Measurements from ENCODE around the gene SLCO2B1.

Gene SLCO2B1

DNA sequence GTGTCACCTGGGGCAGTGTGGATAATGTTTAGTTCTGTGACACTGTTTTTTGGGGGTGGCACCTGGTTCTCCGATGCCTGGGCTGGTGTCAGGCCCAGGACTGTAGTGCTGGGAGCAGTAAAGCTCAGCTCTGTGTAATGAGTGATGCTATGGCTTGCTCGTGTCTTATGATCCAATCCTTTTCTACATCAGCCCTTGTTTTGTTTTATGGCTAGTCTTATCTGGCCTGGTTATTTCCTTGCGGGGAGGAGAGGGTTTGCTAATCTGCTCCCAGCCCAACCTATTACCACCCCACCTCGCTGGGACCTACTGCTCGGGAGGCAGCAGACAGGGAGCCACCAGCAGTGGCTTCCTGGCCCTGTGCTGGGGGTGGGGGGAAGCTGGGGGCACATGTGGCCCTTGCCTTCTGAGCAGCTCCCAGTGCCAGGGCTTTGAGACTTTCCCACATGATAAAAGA, 54.7 kb downstream of the SLCO2B1 start:
- no peak for TF ChIP-seq CTCF (IDR thresholded peaks at IDR 0.05; ENCODE audit: poor library complexity, severe bottlenecking)
- no peak for ATAC-seq (ENCODE audit: low read depth)
- Histone ChIP-seq H3K27me3 (ENCODE audit: insufficient read depth, poor library complexity, severe bottlenecking) (no peaks in the 10 kb centered on the region), H3K36me3 (ENCODE audit: low read depth) (no peaks in the 10 kb centered on the region), H3K4me1 (ENCODE audit: insufficient read depth, poor library complexity, severe bottlenecking) (no peaks in the 10 kb centered on the region), H3K4me3 (ENCODE audit: severe bottlenecking) (no peak overlapping the region), H3K9me3 (ENCODE audit: severe bottlenecking) (no peaks in the 10 kb centered on the region), H3K27ac (ENCODE audit: poor library complexity, severe bottlenecking) (no peak overlapping the region)
- no peak for DNase-seq (ENCODE audit: low spot score)

- DNase-seq (ENCODE audit: low spot score): no peak
- Histone ChIP-seq H3K27me3 (ENCODE audit: insufficient read depth, poor library complexity, severe bottlenecking) (no peaks in the 10 kb centered on the region), H3K4me1 (ENCODE audit: insufficient read depth, poor library complexity, severe bottlenecking) (no peaks in the 10 kb centered on the region), H3K27ac (ENCODE audit: poor library complexity, severe bottlenecking) (no peak overlapping the region), H3K4me3 (ENCODE audit: severe bottlenecking) (no peak overlapping the region), H3K36me3 (ENCODE audit: low read depth) (no peaks in the 10 kb centered on the region), H3K9me3 (ENCODE audit: severe bottlenecking) (no peaks in the 10 kb centered on the region)
- TF ChIP-seq CTCF (IDR thresholded peaks at IDR 0.05; ENCODE audit: poor library complexity, severe bottlenecking): no peak
- ATAC-seq (ENCODE audit: low read depth): no peak
These were observed 57.5 kb downstream of the SLCO2B1 start for GRCh38 chr11:75208446-75208845.

DNA sequence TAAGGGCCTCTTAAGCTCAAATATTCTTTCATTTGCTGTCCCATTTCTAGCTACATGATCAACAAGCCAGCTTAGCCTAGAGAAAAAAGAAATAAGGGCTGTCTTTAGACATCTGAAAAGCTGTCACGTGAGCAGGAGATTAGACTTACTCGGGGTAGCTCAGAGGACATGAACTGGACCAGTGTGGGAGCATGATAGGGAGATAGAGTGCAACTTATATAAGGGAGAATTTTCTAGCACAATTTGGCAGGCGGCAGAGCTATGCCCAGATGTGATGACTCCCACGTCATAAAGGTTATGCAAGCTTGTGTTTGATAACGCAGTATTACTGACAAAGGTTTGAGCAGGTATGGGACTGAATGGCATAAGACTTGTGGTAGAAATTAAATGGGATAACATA, 61.5 kb downstream of the SLCO2B1 start:
- Histone ChIP-seq H3K27ac (ENCODE audit: poor library complexity, severe bottlenecking) (no peak overlapping the region), H3K9me3 (ENCODE audit: severe bottlenecking) (no peaks in the 10 kb centered on the region), H3K27me3 (ENCODE audit: insufficient read depth, poor library complexity, severe bottlenecking) (no peaks in the 10 kb centered on the region), H3K36me3 (ENCODE audit: low read depth) (no peaks in the 10 kb centered on the region), H3K4me1 (ENCODE audit: insufficient read depth, poor library complexity, severe bottlenecking) (no peaks in the 10 kb centered on the region), H3K4me3 (ENCODE audit: severe bottlenecking) (no peak overlapping the region)
- no peak for TF ChIP-seq CTCF (IDR thresholded peaks at IDR 0.05; ENCODE audit: poor library complexity, severe bottlenecking)
- DNase-seq (ENCODE audit: low spot score): no peak
- ATAC-seq (ENCODE audit: low read depth): no peak

DNA sequence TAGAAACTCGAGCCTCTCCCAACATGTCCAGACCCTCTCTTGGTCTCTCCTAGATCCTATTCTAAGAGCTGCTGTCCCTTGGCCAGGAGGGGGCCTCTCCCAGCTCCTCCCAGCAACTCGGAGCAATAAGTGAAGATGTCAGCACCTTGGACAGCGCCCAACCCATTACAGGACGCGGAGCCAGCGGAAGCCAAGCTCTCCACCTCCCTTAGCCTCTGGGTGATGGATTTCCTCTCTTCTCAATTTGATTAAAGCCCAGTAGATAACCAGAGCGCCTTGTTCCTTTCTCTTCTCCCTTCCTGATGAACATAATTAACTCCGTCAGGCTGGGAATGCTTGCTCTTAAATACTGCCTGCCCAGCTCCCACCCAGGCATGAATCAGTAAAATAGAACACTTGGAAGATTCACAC, 63.5 kb downstream of the SLCO2B1 start:
- Histone ChIP-seq H3K27ac (ENCODE audit: poor library complexity, severe bottlenecking) (no peak overlapping the region), H3K4me1 (ENCODE audit: insufficient read depth, poor library complexity, severe bottlenecking) (no peaks in the 10 kb centered on the region), H3K9me3 (ENCODE audit: severe bottlenecking) (no peaks in the 10 kb centered on the region), H3K4me3 (ENCODE audit: severe bottlenecking) (no peak overlapping the region), H3K27me3 (ENCODE audit: insufficient read depth, poor library complexity, severe bottlenecking) (no peaks in the 10 kb centered on the region), H3K36me3 (ENCODE audit: low read depth) (no peaks in the 10 kb centered on the region)
- DNase-seq (ENCODE audit: low spot score) (peak; percentile 81), ATAC-seq (ENCODE audit: low read depth) (peak; percentile 87)
- peak; percentile 27 for TF ChIP-seq CTCF (IDR thresholded peaks at IDR 0.05; ENCODE audit: poor library complexity, severe bottlenecking)

- Histone ChIP-seq H3K4me1 (ENCODE audit: insufficient read depth, poor library complexity, severe bottlenecking) (no peaks in the 10 kb centered on the region), H3K9me3 (ENCODE audit: severe bottlenecking) (no peaks in the 10 kb centered on the region), H3K4me3 (ENCODE audit: severe bottlenecking) (no peak overlapping the region), H3K27me3 (ENCODE audit: insufficient read depth, poor library complexity, severe bottlenecking) (no peaks in the 10 kb centered on the region), H3K27ac (ENCODE audit: poor library complexity, severe bottlenecking) (no peak overlapping the region), H3K36me3 (ENCODE audit: low read depth) (no peaks in the 10 kb centered on the region)
- ATAC-seq (ENCODE audit: low read depth) (no peak), DNase-seq (ENCODE audit: low spot score) (no peak)
- TF ChIP-seq CTCF (IDR thresholded peaks at IDR 0.05; ENCODE audit: poor library complexity, severe bottlenecking): no peak
These were observed 63.9 kb downstream of the SLCO2B1 start for GRCh38 chr11:75214843-75215242.
